HG02798 (cell line): ENCODE results near the gene RACGAP1.
A peak's percentile ranks its signal among the peaks of the same experiment; 100 is the strongest.

Experiments
- ATAC-seq: cut with Tn5 transposase; IDR thresholded peaks from one replicate; pipeline ENCODE4 v1.9.1; 2021; ENCODE audit warnings: mild to moderate bottlenecking; ENCODE audit not compliant: unreplicated experiment, poor library complexity

RACGAP1 gene

GRCh38 chr12:50057000-50057841 is 31.9 kb upstream of the RACGAP1 start, which contains the start of gene ASIC1:
TSS of gene ASIC1 (plus strand) at chr12:50057596. CDS start at chr12:50058767, 1,171 bp downstream.
- ATAC-seq = peak; percentile 32

- ATAC-seq = no peak
These were observed 31.3 kb upstream of the RACGAP1 start for GRCh38 chr12:50056639-50056976.

- ATAC-seq = peak; percentile 52
These were observed 30.7 kb upstream of the RACGAP1 start for GRCh38 chr12:50055831-50056638.

GRCh38 chr12:50053583-50053982 is 28.3 kb upstream of the RACGAP1 start:
- ATAC-seq = no peak

- no peak for ATAC-seq
These were observed 27.7 kb upstream of the RACGAP1 start for GRCh38 chr12:50052964-50053363.

GRCh38 chr12:50052544-50052943 is 27.2 kb upstream of the RACGAP1 start:
- ATAC-seq = no peak

GRCh38 chr12:50051101-50051806 is 26.0 kb upstream of the RACGAP1 start:
- ATAC-seq = no peak

GRCh38 chr12:50050410-50051098 is 25.3 kb upstream of the RACGAP1 start:
- no peak for ATAC-seq

GRCh38 chr12:50050119-50050385 is 24.8 kb upstream of the RACGAP1 start:
- ATAC-seq = no peak

- no peak for ATAC-seq
These were observed 24.2 kb upstream of the RACGAP1 start for GRCh38 chr12:50049254-50050118.

GRCh38 chr12:50047693-50048250 is 22.5 kb upstream of the RACGAP1 start:
- no peak for ATAC-seq

GRCh38 chr12:50043854-50044253 is 18.6 kb upstream of the RACGAP1 start:
- no peak for ATAC-seq

- ATAC-seq = no peak
These were observed 18.0 kb upstream of the RACGAP1 start for GRCh38 chr12:50043308-50043707.

- ATAC-seq = no peak
These were observed 17.4 kb upstream of the RACGAP1 start for GRCh38 chr12:50042693-50043092.

GRCh38 chr12:50041962-50042361 is 16.7 kb upstream of the RACGAP1 start:
- no peak for ATAC-seq

- ATAC-seq = no peak
These were observed 16.0 kb upstream of the RACGAP1 start for GRCh38 chr12:50041062-50041860.

- no peak for ATAC-seq
These were observed 15.4 kb upstream of the RACGAP1 start for GRCh38 chr12:50040657-50041056.

GRCh38 chr12:50039151-50039835 is 14.0 kb upstream of the RACGAP1 start:
- no peak for ATAC-seq
